Measurements from ENCODE around the gene LRP11. TPM values are rescaled to one million over a fixed set of nuclear protein-coding genes. Genes with fewer than 3 reads are reported as not detected.
A peak's percentile ranks its signal among the peaks of the same experiment; 100 is the strongest.
"Not testable (repeated sequence)": the region's sequence is repeated elsewhere in the genome, so short reads cannot be mapped to it uniquely, and the experiment has no call there.

LRP11 gene
- 2.2 and 2.8 TPM in 2 replicates for total RNA-seq (ENCODE audit: low replicate concordance)

- no peak within 1 kb of the TSS for H3K9ac ChIP-seq
- DNase-seq (ENCODE audit: low spot score), result peak; percentile 91
- H3F3A ChIP-seq (ENCODE audit: low read depth), result peaks cover 11% of the 10 kb centered on the region
- peak within 1 kb of the TSS; percentile 92 for H2AFZ ChIP-seq (replicated peaks)
- Mint-ChIP-seq H3K4me3 (peak within 1 kb of the TSS; percentile 93), H3K9me3 (peaks cover 2% of the 10 kb centered on the region), H3K27ac (no peak within 1 kb of the TSS), H3K36me3 (peaks cover 7% of the 10 kb centered on the region), H3K4me1 (peaks cover 39% of the 10 kb centered on the region), H3K27me3 (ENCODE audit: insufficient read depth, low read depth) (peaks cover 7% of the 10 kb centered on the region)
- H3K36me3 ChIP-seq, result no peaks in the 10 kb centered on the region
- H3K9me3 ChIP-seq (ENCODE audit: low read depth), result no peaks in the 10 kb centered on the region
- H3K4me1 ChIP-seq, result no peaks in the 10 kb centered on the region
- no peaks in the 10 kb centered on the region for H3K79me2 ChIP-seq (ENCODE audit: low read depth)
- H3K27me3 ChIP-seq, result peaks cover 37% of the 10 kb centered on the region
- H4K20me1 ChIP-seq (ENCODE audit: low read depth), result peaks cover 3% of the 10 kb centered on the region
- peak within 1 kb of the TSS; percentile 83 for H3K4me3 ChIP-seq
- H3K4me2 ChIP-seq, result peak within 1 kb of the TSS; percentile 90
- no peak within 1 kb of the TSS for H3K27ac ChIP-seq
- TF ChIP-seq CTCF (IDR thresholded peaks at IDR 0.05) (peak; percentile 5), EZH2phosphoT487 (IDR thresholded peaks at IDR 0.05) (no peak), EZH2 (IDR thresholded peaks at IDR 0.05) (peak; percentile 19)
Observed at GRCh38 chr6:149863698-149864577, at the start of gene LRP11. LRP11 (minus strand) TSS chr6:149864359; CDS start chr6:149864020, 339 bp downstream.

- no peaks in the 10 kb centered on the region for H4K20me1 ChIP-seq (ENCODE audit: low read depth)
- no peak overlapping the region for H3K27ac Mint-ChIP-seq
- no peak overlapping the region for H3K9ac ChIP-seq
- H3K27me3 Mint-ChIP-seq (ENCODE audit: insufficient read depth, low read depth), result peaks cover 21% of the 10 kb centered on the region
- no peaks in the 10 kb centered on the region for H3K36me3 ChIP-seq
- TF ChIP-seq EZH2phosphoT487 (IDR thresholded peaks at IDR 0.05), result no peak
- no peaks in the 10 kb centered on the region for H3K36me3 Mint-ChIP-seq
- no peaks in the 10 kb centered on the region for H3K4me1 ChIP-seq
- H3F3A ChIP-seq (ENCODE audit: low read depth), result no peaks in the 10 kb centered on the region
- DNase-seq (ENCODE audit: low spot score), result no peak
- peaks cover 47% of the 10 kb centered on the region for H3K27me3 ChIP-seq
- H3K4me2 ChIP-seq, result no peak overlapping the region
- no peaks in the 10 kb centered on the region for H3K79me2 ChIP-seq (ENCODE audit: low read depth)
- H3K9me3 ChIP-seq (ENCODE audit: low read depth), result no peaks in the 10 kb centered on the region
- H3K9me3 Mint-ChIP-seq, result peaks cover 6% of the 10 kb centered on the region
- no peak overlapping the region for H2AFZ ChIP-seq (replicated peaks)
- no peaks in the 10 kb centered on the region for H3K4me1 Mint-ChIP-seq
- no peak overlapping the region for H3K4me3 ChIP-seq
- H3K4me3 Mint-ChIP-seq, result no peak overlapping the region
- no peak overlapping the region for H3K27ac ChIP-seq
Observed at GRCh38 chr6:149913540-149914240, 49.5 kb upstream of the LRP11 start.

GRCh38 chr6:149913085-149913484, 48.9 kb upstream of the LRP11 start:
- Histone ChIP-seq H3K79me2 (ENCODE audit: low read depth) (no peaks in the 10 kb centered on the region), H3K4me3 (no peak overlapping the region), H2AFZ (replicated peaks) (no peak overlapping the region), H3F3A (ENCODE audit: low read depth) (no peaks in the 10 kb centered on the region), H3K4me1 (no peaks in the 10 kb centered on the region), H3K9me3 (ENCODE audit: low read depth) (no peaks in the 10 kb centered on the region), H3K9ac (no peak overlapping the region), H4K20me1 (ENCODE audit: low read depth) (no peaks in the 10 kb centered on the region), H3K4me2 (no peak overlapping the region), H3K27me3 (peaks cover 41% of the 10 kb centered on the region), H3K27ac (no peak overlapping the region), H3K36me3 (no peaks in the 10 kb centered on the region)
- no peaks in the 10 kb centered on the region for H3K4me1 Mint-ChIP-seq
- no peak for DNase-seq (ENCODE audit: low spot score)
- no peak overlapping the region for H3K4me3 Mint-ChIP-seq
- TF ChIP-seq EZH2phosphoT487 (IDR thresholded peaks at IDR 0.05) (no peak), CTCF (IDR thresholded peaks at IDR 0.05) (no peak), EZH2 (IDR thresholded peaks at IDR 0.05) (no peak)
- peaks cover 10% of the 10 kb centered on the region for H3K9me3 Mint-ChIP-seq
- no peak overlapping the region for H3K27ac Mint-ChIP-seq
- H3K27me3 Mint-ChIP-seq (ENCODE audit: insufficient read depth, low read depth), result peaks cover 15% of the 10 kb centered on the region
- H3K36me3 Mint-ChIP-seq, result peaks cover under 1% of the 10 kb centered on the region

GRCh38 chr6:149912680-149913079, 48.5 kb upstream of the LRP11 start:
- H3K9ac ChIP-seq; H3K36me3 Mint-ChIP-seq; H4K20me1 ChIP-seq (ENCODE audit: low read depth); H2AFZ ChIP-seq (replicated peaks); H3K9me3 ChIP-seq (ENCODE audit: low read depth); H3K4me3 ChIP-seq; H3F3A ChIP-seq (ENCODE audit: low read depth); H3K27ac ChIP-seq; H3K36me3 ChIP-seq; H3K79me2 ChIP-seq (ENCODE audit: low read depth); H3K4me1 ChIP-seq; H3K27ac Mint-ChIP-seq; H3K4me1 Mint-ChIP-seq; DNase-seq (ENCODE audit: low spot score); H3K4me3 Mint-ChIP-seq; H3K4me2 ChIP-seq: not testable (repeated sequence)
- H3K9me3 Mint-ChIP-seq, result peaks cover 14% of the 10 kb centered on the region
- H3K27me3 Mint-ChIP-seq (ENCODE audit: insufficient read depth, low read depth), result peaks cover 13% of the 10 kb centered on the region
- H3K27me3 ChIP-seq, result peaks cover 37% of the 10 kb centered on the region

Measured in neural progenitor cell (in vitro differentiated cells).